Activated naive CD8-positive, alpha-beta T cell treated with anti-CD3 and anti-CD28 coated beads for 36 hours (primary cell): Measurements from ENCODE around the gene IQCE. TPM values are rescaled to one million over a fixed set of nuclear protein-coding genes. Genes with fewer than 3 reads are reported as not detected.

Experiments used
- DNase-seq: peaks from one replicate; pipeline ENCODE4 v3.0.0; 2021
- H3K27ac Mint-ChIP-seq: one replicate; pipeline ENCODE4 v1.8.0; 2022; ENCODE audit warnings: mild to moderate bottlenecking, moderate library complexity, mixed read lengths
- H3K27me3 Mint-ChIP-seq: one replicate; pipeline ENCODE4 v1.8.0; 2022; ENCODE audit warnings: mild to moderate bottlenecking, mixed read lengths
- H3K36me3 Mint-ChIP-seq: one replicate; pipeline ENCODE4 v1.8.0; 2021; ENCODE audit warnings: mild to moderate bottlenecking, mixed read lengths
- H3K4me1 Mint-ChIP-seq: one replicate; pipeline ENCODE4 v1.8.0; 2021; ENCODE audit warnings: mixed read lengths
- H3K4me3 Mint-ChIP-seq: one replicate; pipeline ENCODE4 v1.8.0; 2022; ENCODE audit warnings: mild to moderate bottlenecking, moderate library complexity, mixed read lengths
- H3K9me3 Mint-ChIP-seq: one replicate; pipeline ENCODE4 v1.8.0; 2022; ENCODE audit warnings: mixed read lengths
- total RNA-seq, 2 experiments: library from RNA; stranded (reverse); gene quantifications; one replicate each; pipeline ENCODE4 v1.2.3, GENCODE V29; 2021

Gene IQCE
- total RNA-seq, 2 experiments from 2014 or later: 5.4 to 6.1 TPM

DNA sequence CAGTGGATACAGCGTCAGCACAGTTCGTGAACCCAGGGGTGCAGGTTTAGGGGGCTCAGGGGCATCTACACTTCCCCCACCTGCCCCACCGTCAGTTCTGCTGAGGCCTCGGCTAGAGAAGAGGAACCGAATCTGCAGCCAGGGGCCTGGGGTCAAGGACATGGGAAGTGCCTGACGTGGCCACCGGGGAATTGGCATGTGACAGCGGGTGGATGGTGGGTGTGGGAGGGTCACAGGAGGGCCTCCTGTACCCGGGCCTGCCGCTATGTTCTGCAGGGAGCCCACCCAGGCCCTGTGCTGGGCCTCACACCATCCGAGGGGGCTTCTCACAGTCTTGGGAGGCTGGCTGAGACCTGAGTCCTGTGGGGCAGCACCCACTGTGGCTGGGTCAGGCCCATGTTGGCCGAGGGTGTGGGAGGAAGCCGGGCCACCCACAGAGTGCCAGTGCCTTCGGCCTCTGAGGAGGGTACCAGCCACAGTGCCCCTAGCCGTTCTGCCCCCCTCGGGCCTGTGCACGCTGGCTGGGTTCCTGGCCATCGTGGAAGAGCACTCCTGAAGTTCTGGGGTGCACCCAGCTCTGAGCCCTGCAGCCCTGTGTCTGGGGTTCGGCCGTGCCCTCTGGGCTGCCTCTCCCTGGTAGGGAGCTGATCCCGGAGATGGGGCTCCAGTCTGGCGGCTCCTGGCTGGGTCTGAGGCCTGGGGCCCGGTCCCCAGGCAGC lies 78.9 kb downstream of the IQCE start:
- H3K9me3 Mint-ChIP-seq: no peaks in the 10 kb centered on the region
- no peak overlapping the region for H3K27ac Mint-ChIP-seq
- no peaks in the 10 kb centered on the region for H3K27me3 Mint-ChIP-seq
- DNase-seq: no peak
- H3K4me3 Mint-ChIP-seq: no peak overlapping the region
- H3K4me1 Mint-ChIP-seq: peaks cover 12% of the 10 kb centered on the region
- no peaks in the 10 kb centered on the region for H3K36me3 Mint-ChIP-seq

GRCh38 chr7:2638224-2638991 lies 79.6 kb downstream of the IQCE start:
- Mint-ChIP-seq H3K4me1 (peaks cover 8% of the 10 kb centered on the region), H3K9me3 (no peaks in the 10 kb centered on the region), H3K36me3 (no peaks in the 10 kb centered on the region), H3K27ac (no peak overlapping the region), H3K4me3 (no peak overlapping the region), H3K27me3 (no peaks in the 10 kb centered on the region)
- DNase-seq: no peak

DNA sequence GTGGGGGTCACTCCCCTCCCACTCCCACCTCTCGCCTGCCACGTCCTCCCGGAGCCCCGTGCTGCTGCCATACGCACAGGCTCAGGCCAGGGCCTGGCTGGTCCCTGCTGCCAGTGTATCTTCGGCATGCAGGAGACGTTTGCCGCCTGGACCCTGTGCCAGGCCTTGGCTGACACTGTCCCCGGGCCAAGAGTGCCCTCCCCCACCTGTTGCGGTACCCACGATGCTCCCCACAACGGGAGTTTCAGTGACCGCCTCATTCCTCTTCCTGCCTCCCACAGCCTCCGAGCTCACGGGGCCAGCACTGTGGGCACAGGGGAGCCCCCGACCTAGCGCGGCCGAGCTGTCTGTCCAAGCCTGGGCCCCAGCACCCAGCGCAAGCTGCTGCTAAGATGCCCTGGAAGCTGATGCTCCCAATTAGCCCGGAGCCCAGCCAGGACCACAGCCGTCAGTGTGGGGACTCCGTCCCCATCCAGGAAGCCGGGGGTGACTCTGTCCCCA lies 80.5 kb downstream of the IQCE start:
- Mint-ChIP-seq H3K4me1 (peaks cover 1% of the 10 kb centered on the region), H3K27ac (no peak overlapping the region), H3K4me3 (no peak overlapping the region), H3K27me3 (no peaks in the 10 kb centered on the region), H3K36me3 (no peaks in the 10 kb centered on the region), H3K9me3 (no peaks in the 10 kb centered on the region)
- DNase-seq: no peak

DNA sequence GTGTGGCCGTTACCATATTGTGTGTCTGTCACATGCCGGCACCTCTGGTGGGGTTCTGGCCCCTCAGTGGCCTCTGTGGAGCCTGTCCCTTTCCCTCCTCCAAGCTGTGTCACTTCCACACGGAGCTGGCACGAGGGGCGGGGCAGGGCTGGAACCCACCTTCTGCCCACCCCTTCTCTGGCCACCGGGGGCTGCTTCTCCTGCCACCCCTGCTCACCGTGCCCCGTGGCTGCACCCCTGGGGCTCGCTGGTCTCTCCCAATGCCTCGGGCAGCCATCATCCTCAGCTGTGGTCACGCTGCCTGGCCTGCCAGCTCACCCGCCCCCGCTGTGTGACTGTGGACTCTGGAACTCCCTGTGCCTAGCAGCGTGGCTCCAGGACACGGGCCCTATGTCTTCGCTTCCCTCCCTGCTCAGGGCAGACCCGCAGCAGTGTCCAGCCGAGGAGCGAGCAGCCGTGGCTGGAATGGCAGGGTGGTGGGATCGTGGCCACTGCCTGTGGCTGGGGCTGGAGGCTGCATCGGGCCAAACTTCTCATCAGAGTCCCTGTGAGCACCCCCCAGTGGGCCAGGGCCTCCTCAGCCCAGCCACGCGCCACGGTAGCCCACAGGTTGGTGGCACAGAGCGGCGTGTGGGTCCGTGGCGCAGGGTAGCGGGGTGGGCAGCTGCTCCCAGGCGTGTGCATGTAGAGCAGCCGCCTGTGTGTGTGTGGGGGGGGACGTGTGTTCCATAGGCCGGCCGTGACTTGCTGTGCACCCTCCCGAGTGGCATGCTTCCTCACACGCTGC lies 81.1 kb downstream of the IQCE start:
- DNase-seq: no peak
- H3K36me3 Mint-ChIP-seq: no peaks in the 10 kb centered on the region
- no peaks in the 10 kb centered on the region for H3K9me3 Mint-ChIP-seq
- no peak overlapping the region for H3K4me3 Mint-ChIP-seq
- H3K27me3 Mint-ChIP-seq: no peaks in the 10 kb centered on the region
- H3K27ac Mint-ChIP-seq: no peak overlapping the region
- peaks cover 6% of the 10 kb centered on the region for H3K4me1 Mint-ChIP-seq

DNA sequence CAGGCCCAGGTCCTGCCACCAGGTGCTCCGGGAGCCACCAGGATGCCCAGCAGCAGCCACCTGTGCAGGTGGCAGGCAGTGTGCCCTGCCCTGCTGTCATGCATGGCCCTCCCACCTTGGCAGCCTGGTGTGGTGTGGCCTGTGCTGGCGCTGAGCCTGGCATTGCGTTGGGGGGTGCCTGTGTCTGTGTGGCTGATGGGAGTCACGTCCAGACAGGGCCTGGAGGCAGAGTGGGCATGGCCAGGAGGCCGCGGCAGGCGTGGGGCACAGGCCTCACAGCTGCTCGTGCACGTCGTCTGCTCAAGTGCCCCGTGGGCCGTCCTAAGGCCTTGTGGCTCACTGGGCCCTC lies 81.7 kb downstream of the IQCE start:
- no peaks in the 10 kb centered on the region for H3K9me3 Mint-ChIP-seq
- no peaks in the 10 kb centered on the region for H3K27me3 Mint-ChIP-seq
- H3K4me3 Mint-ChIP-seq: no peak overlapping the region
- no peak for DNase-seq
- H3K36me3 Mint-ChIP-seq: no peaks in the 10 kb centered on the region
- no peak overlapping the region for H3K27ac Mint-ChIP-seq
- H3K4me1 Mint-ChIP-seq: peaks cover 10% of the 10 kb centered on the region

DNA sequence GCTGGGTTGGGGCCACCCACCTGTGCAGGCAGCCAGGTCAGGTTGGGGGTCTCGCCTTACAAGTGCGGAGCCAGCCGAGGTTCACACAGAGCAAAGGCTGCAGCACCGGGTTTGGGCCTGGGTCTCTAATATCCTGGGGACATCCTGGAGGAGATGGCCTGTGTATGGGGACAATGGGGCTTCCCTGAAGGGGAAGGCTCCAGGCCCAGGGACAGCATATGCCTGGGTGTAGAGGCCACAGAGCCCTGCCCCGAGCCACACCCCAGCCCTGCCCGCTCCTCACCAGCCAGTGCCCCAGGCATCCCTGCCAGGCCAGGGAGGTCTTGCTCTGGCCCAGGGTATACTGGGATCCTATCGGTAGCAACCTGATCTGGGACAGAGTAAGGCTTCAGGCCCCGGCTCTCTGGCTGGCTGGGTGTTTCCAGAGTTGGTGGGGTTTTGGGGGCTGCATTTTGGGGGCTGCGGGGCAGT lies 82.1 kb downstream of the IQCE start:
- H3K27ac Mint-ChIP-seq: no peak overlapping the region
- H3K4me1 Mint-ChIP-seq: peaks cover 15% of the 10 kb centered on the region
- DNase-seq: no peak
- H3K9me3 Mint-ChIP-seq: no peaks in the 10 kb centered on the region
- no peaks in the 10 kb centered on the region for H3K36me3 Mint-ChIP-seq
- no peak overlapping the region for H3K4me3 Mint-ChIP-seq
- H3K27me3 Mint-ChIP-seq: no peaks in the 10 kb centered on the region

- H3K27me3 Mint-ChIP-seq: no peaks in the 10 kb centered on the region
Observed at GRCh38 chr7:2641406-2642393, 82.9 kb downstream of the IQCE start.

DNA sequence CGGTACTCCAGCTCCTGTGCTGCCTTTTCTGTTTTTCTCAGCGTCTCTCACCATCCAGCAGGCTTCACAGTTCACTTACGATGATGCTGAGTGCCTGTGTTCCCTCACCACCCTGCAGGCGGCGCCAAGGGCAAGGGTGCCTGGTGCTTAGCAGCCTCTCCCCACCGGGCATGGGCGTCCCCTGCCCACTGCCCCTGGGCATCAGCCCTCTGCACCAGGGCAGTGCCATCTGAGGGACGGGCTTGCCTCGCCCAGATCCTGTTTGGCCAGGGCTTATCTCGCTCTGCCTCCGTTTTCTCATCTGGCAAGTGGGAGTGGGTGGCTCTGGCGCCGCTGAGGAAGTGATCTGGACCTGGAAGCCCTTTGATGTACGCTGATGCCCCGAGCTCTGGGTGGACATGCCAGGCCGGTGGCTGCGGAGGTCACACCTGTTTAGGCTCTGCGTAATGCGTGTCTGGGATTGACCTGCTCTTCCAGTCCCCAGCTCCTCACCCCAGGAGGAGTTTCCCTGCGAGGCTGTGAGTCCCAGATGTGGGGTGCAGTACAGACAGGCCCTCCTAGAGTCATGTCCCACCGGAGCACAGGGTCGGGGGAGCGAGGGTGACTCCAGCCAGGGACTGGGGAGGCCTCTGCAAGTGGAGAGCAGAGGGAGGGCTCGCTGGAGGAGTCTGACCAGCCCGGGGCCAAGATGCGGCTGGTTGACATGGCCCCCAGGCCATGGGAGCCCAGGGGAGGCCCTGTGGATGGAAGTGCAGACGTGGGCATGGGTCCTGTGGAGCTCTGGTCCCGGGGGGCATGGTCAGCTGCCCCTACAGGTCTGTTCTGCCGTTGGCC lies 84.8 kb downstream of the IQCE start:
- H3K9me3 Mint-ChIP-seq: no peaks in the 10 kb centered on the region
- H3K4me1 Mint-ChIP-seq: peaks cover 17% of the 10 kb centered on the region
- no peak overlapping the region for H3K27ac Mint-ChIP-seq
- H3K36me3 Mint-ChIP-seq: no peaks in the 10 kb centered on the region
- no peak overlapping the region for H3K4me3 Mint-ChIP-seq
- no peaks in the 10 kb centered on the region for H3K27me3 Mint-ChIP-seq
- no peak for DNase-seq

More at GRCh38 chr7:2641406-2642393, 82.9 kb downstream of the IQCE start:
- Mint-ChIP-seq H3K36me3 (no peaks in the 10 kb centered on the region), H3K4me1 (peaks cover 17% of the 10 kb centered on the region), H3K27ac (no peak overlapping the region), H3K4me3 (no peak overlapping the region), H3K9me3 (no peaks in the 10 kb centered on the region)
- no peak for DNase-seq

DNA sequence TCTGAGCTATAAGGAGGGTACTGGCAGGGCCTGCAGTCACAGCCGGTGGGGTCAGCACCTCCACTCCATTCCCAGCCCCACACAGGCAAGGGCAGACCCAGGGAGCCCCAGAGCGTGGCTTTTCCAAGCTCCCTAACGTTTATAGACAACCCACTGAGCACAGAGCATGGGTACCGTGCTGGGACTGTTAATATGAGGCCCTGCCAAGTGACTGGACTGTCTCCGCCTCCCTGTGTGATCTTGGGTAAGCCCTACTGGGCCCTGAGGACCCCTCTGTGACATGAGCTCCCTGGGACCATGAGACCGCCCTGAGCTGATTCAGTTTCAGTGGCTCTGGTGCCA lies 85.4 kb downstream of the IQCE start:
- no peaks in the 10 kb centered on the region for H3K36me3 Mint-ChIP-seq
- no peaks in the 10 kb centered on the region for H3K9me3 Mint-ChIP-seq
- DNase-seq: no peak
- H3K27me3 Mint-ChIP-seq: no peaks in the 10 kb centered on the region
- no peak overlapping the region for H3K27ac Mint-ChIP-seq
- no peak overlapping the region for H3K4me3 Mint-ChIP-seq
- H3K4me1 Mint-ChIP-seq: peaks cover 17% of the 10 kb centered on the region

DNA sequence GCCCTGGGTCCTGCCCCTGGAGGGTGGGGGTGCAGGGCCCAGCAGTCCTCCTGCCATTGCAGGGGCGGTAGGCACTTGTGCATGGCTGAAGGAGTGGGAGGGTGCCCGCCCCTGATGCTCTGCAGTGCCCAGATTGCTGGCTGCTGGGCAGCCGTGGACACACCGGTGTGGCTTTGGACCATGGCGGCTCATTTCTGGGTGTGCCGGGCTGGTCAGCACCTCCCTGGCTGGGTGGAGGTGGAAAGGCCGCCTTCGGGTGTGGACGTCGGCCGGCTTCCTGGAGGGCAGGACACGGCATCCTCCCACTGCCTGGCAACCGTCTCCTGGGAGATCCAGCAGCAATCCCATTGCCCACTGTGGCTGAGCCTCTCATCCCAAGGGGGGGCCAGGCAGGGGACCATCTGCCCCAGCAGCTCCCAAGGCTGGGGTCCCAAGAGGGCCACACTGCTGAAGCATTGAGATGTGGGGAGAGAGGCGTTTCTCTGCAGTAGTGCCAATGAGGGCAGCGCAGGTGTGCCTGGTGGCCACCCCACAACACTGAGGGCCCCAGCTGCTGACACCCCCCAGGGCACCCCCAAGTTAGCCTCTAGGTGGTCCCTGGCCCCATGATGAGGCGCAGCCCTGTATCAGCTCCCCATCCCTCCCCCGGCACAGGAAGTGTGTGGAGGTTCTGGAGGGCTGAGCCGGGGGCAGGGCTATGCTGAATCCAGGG lies 85.9 kb downstream of the IQCE start:
- Mint-ChIP-seq H3K4me3 (peak overlapping the region; percentile 68), H3K27me3 (no peaks in the 10 kb centered on the region), H3K27ac (peak overlapping the region; percentile 90), H3K9me3 (no peaks in the 10 kb centered on the region), H3K36me3 (no peaks in the 10 kb centered on the region), H3K4me1 (peaks cover 17% of the 10 kb centered on the region)
- DNase-seq: no peak

GRCh38 chr7:2645274-2645868 lies 86.6 kb downstream of the IQCE start:
- Mint-ChIP-seq H3K4me1 (peaks cover 17% of the 10 kb centered on the region), H3K27me3 (no peaks in the 10 kb centered on the region), H3K27ac (peak overlapping the region; percentile 90), H3K9me3 (no peaks in the 10 kb centered on the region), H3K36me3 (no peaks in the 10 kb centered on the region), H3K4me3 (peak overlapping the region; percentile 68)
- peak; percentile 73 for DNase-seq

- H3K27me3 Mint-ChIP-seq: no peaks in the 10 kb centered on the region
- no peak overlapping the region for H3K4me3 Mint-ChIP-seq
- no peak for DNase-seq
- peaks cover 17% of the 10 kb centered on the region for H3K4me1 Mint-ChIP-seq
- H3K27ac Mint-ChIP-seq: no peak overlapping the region
- H3K9me3 Mint-ChIP-seq: no peaks in the 10 kb centered on the region
- H3K36me3 Mint-ChIP-seq: no peaks in the 10 kb centered on the region
Observed at GRCh38 chr7:2646336-2646679, 87.5 kb downstream of the IQCE start.
